ENCODE measurements around the gene MPP3. TPM values are rescaled to one million over a fixed set of nuclear protein-coding genes. Genes with fewer than 3 reads are reported as not detected.

The MPP3 gene
- total RNA-seq, 1 donor from 2014 or later = 37.0 TPM

DNA sequence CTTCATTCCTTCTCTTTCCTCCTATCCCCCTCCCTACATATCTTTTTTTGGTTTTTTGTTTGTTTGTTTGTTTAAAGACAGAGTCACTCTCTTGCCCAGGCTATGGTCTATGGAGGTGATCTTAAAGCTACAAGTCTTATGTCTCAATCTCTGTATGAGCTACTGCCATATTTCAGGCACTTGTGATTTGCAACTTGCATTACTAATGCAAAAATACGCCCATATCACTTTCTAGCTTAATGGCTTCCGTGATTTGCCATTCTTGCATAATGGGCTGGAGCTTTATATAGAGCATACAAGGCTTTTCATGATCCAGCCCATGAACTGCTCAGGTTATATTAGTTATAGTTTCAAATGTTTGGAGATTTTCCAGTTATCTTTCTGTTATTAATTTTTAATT is 45.2 kb downstream of the MPP3 start:
- DNase-seq (ENCODE audit: low spot score in 2 of 2) = no peak
- H3K27ac ChIP-seq = no peak overlapping the region
- H3K27me3 ChIP-seq = no peaks in the 10 kb centered on the region
- TF ChIP-seq, protein P1, sequence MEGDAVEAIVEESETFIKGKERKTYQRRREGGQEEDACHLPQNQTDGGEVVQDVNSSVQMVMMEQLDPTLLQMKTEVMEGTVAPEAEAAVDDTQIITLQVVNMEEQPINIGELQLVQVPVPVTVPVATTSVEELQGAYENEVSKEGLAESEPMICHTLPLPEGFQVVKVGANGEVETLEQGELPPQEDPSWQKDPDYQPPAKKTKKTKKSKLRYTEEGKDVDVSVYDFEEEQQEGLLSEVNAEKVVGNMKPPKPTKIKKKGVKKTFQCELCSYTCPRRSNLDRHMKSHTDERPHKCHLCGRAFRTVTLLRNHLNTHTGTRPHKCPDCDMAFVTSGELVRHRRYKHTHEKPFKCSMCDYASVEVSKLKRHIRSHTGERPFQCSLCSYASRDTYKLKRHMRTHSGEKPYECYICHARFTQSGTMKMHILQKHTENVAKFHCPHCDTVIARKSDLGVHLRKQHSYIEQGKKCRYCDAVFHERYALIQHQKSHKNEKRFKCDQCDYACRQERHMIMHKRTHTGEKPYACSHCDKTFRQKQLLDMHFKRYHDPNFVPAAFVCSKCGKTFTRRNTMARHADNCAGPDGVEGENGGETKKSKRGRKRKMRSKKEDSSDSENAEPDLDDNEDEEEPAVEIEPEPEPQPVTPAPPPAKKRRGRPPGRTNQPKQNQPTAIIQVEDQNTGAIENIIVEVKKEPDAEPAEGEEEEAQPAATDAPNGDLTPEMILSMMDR (IDR thresholded peaks at IDR 0.05) = no peak
- H3K4me1 ChIP-seq = no peaks in the 10 kb centered on the region
- H3K4me3 ChIP-seq = no peak overlapping the region
- H3K9me3 ChIP-seq = no peaks in the 10 kb centered on the region
- intact Hi-C loops (cut with DNase I) = no loop called here
- no peaks in the 10 kb centered on the region for H3K36me3 ChIP-seq

DNA sequence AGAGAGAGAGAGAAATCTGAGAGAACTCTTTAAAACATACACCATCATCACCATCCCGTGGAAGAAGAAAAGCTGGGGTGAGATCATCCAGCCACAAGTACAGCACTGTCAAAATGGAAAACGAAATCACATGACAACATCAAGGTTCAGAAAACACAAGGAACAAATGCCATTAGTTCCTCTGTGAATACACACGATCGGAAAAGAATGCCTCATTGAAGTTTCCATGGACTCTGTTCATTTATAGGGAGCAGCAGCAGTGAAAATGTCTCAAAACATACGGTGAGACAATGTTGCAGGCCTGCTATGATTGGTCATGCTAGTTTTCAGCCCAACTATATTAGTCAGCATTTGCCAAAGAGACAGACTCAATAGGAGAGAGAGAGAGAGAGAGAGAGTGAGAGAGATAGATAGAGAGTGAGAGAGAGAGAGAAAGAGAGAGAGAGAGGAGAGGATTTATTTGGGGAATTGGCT is 48.3 kb downstream of the MPP3 start:
- Histone ChIP-seq H3K9me3 (no peaks in the 10 kb centered on the region), H3K4me1 (no peaks in the 10 kb centered on the region), H3K4me3 (no peak overlapping the region), H3K27ac (no peak overlapping the region), H3K36me3 (no peaks in the 10 kb centered on the region), H3K27me3 (no peaks in the 10 kb centered on the region)
- intact Hi-C loops (cut with DNase I) = no loop called here
- TF ChIP-seq, protein P1 (IDR thresholded peaks at IDR 0.05) = no peak
- DNase-seq (ENCODE audit: low spot score in 2 of 2) = no peak

DNA sequence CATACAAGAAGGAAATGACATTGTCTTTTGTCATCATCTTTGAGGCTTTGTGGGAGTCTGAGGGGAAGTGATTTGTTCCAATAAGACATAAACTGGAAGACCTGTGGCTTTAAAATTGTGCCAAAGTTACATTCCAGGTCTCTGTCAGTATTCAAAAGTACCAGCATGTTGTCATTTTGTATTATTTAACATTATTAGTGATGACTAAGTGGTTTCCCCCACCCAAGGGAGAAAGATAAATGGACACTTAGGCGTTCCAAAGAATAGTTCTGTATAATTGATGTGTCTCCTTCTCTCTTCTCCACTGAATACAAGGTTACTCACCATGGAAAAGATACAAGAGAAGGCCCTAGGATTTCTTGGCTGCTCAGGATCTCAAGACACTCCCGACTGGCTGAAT is 48.9 kb downstream of the MPP3 start:
- no peaks in the 10 kb centered on the region for H3K36me3 ChIP-seq
- H3K27ac ChIP-seq = no peak overlapping the region
- H3K4me3 ChIP-seq = no peak overlapping the region
- no peaks in the 10 kb centered on the region for H3K9me3 ChIP-seq
- intact Hi-C loops (cut with DNase I) = no loop called here
- no peaks in the 10 kb centered on the region for H3K27me3 ChIP-seq
- DNase-seq (ENCODE audit: low spot score in 2 of 2) = no peak
- no peaks in the 10 kb centered on the region for H3K4me1 ChIP-seq
- TF ChIP-seq, protein P1 (IDR thresholded peaks at IDR 0.05) = no peak

DNA sequence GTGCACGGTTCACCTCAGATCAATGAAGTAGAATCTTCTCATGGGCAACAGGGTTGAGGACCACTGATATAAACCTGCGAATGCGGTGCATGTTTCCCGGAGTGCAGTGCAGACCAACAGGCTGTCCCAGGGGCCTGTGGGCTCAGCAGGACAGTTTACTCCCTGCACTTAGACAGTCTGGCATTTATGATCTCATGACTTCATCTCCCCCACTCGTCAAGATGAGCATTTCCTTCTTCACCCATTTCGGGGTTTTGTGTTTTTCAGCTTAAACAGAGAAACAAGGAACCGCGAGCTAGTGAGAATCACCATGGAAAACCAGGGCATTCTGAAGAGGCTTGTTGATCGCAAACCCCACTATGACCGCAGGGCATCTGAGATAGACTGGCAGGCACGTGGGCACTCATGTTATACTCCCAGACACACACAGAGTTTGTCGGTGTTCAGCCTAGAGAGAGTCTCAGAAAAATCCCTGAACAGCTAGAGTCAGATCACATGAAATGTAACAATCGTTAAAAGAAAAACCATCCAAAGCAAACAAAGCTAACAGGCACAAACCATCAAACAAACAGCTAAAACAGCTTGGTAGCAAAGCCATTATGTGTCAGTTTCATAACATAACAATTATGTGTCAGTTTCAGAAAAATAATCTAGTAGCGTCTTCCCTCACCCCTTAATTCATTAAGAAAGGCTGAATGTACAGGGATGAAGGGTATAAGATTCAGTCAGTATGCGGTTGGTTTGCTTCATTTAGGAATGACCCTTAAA is 49.8 kb downstream of the MPP3 start:
- H3K4me3 ChIP-seq = no peak overlapping the region
- H3K36me3 ChIP-seq = no peaks in the 10 kb centered on the region
- no peaks in the 10 kb centered on the region for H3K27me3 ChIP-seq
- H3K4me1 ChIP-seq = no peaks in the 10 kb centered on the region
- DNase-seq (ENCODE audit: low spot score in 2 of 2) = no peak
- TF ChIP-seq, protein P1 (IDR thresholded peaks at IDR 0.05) = no peak
- intact Hi-C loops (cut with DNase I) = no loop called here
- no peaks in the 10 kb centered on the region for H3K9me3 ChIP-seq
- no peak overlapping the region for H3K27ac ChIP-seq

DNA sequence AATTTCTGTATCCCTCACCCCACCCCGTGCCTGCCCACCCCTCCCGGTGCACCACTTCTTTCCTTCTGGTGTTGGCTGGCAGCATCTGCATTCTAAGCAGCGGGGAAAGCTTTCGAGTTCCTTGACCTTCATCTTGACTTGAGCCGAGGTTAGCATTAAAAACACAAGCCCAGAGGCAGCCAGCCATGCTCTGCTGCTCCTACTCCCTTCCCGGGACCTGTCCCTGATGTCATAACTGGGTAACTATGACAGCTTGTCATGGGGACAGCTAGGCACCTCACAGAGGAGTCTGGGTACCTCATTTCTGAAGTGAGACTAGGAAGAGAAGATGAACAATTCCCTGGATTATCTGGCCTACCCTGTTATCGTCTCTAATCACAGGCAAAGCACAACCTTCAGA is 52.8 kb downstream of the MPP3 start, which contains the start of gene CFAP97D1:
Gene CFAP97D1 (plus strand): TSS at position 301 of the 400 bp plus-strand sequence. CDS start 28 bp downstream, at position 329.
- DNase-seq (ENCODE audit: low spot score in 2 of 2) = no peak
- Histone ChIP-seq H3K27me3 (no peaks in the 10 kb centered on the region), H3K9me3 (no peaks in the 10 kb centered on the region), H3K36me3 (peaks cover 0 to 10% of the 10 kb centered on the region in 2 donors), H3K4me3 (peak within 1 kb of the TSS; percentile 82 to 93), H3K4me1 (peaks cover 4 to 26% of the 10 kb centered on the region in 2 donors), H3K27ac (peak within 1 kb of the TSS; percentile 98 to 100)
- intact Hi-C loops (cut with DNase I) = no loop called here
- TF ChIP-seq, protein P1 (IDR thresholded peaks at IDR 0.05) = no peak

All from ascending aorta (tissue), 2 donors.